A549 (cell line): Measurements from ENCODE around the gene FSD2.

ENCODE experiments used
- CBX8 ChIP-seq: fragments of 200-600 bp; sonication (generic); IDR thresholded peaks from 2 replicates; pipeline ENCODE4 v1.6.1; 2016
- CEBPB ChIP-seq, 2 experiments: fragments of >200 bp in 1 of 2; sonication (Bioruptor Twin) in 1 of 2; formaldehyde crosslinking in 1 of 2; IDR thresholded peaks; 2 replicates each; pipeline ENCODE4 v1.6.1; 2012 to 2016
- EP300 ChIP-seq, 2 experiments: fragments of >200 bp; sonication (Bioruptor Twin); formaldehyde crosslinking; IDR thresholded peaks; 2 replicates in 1 of 2; 3 replicates in 1 of 2; pipeline ENCODE4 v1.6.1; 2016 to 2017
- HOXA7 ChIP-seq: fragments of 250-450 bp; sonication (Bioruptor Pico); IDR thresholded peaks from 2 replicates; pipeline ENCODE4 v1.5.0; 2020; ENCODE audit warnings: mild to moderate bottlenecking, moderate library complexity
- JUN ChIP-seq, 2 experiments: fragments of >200 bp; sonication (Bioruptor Twin); formaldehyde crosslinking; IDR thresholded peaks; 2 replicates in 1 of 2; 3 replicates in 1 of 2; pipeline ENCODE4 v1.6.1; 2016 to 2017
- MAFK ChIP-seq: fragments of 450-650 bp; IDR thresholded peaks from 2 replicates; pipeline ENCODE4 v1.6.1; 2014; ENCODE audit not compliant: partially characterized antibody
- NFE2L2 ChIP-seq: fragments of 150-350 bp; conservative IDR thresholded peaks from 2 replicates; pipeline ENCODE4 v1.6.1; 2014; ENCODE audit warnings: low read length
- POLR2A ChIP-seq: IDR thresholded peaks from 2 replicates; pipeline ENCODE4 v1.6.1; 2012; ENCODE audit warnings: mild to moderate bottlenecking, low read length
- RAD21 ChIP-seq, 2 experiments: fragments of >200 bp in 1 of 2; sonication (Bioruptor Twin) in 1 of 2; formaldehyde crosslinking in 1 of 2; IDR thresholded peaks in 1 of 2; conservative IDR thresholded peaks in 1 of 2; 2 replicates in 1 of 2; 3 replicates in 1 of 2; pipeline ENCODE4 v1.6.1; 2012 to 2018; ENCODE audit warnings: inconsistent platforms in 1 of 2
- RNF2 ChIP-seq: fragments of 200-600 bp; sonication (generic); IDR thresholded peaks from 2 replicates; pipeline ENCODE4 v1.6.1; 2016; ENCODE audit warnings: low read depth, mild to moderate bottlenecking, antibody characterized with exemption, moderate library complexity, borderline replicate concordance
- SMC3 ChIP-seq: fragments of >200 bp; sonication (Bioruptor Twin); formaldehyde crosslinking; IDR thresholded peaks from 3 replicates; pipeline ENCODE4 v1.6.1; 2018; ENCODE audit warnings: inconsistent platforms
- TF ChIP-seq, protein P1 (sequence below): fragments of >200 bp; sonication (Bioruptor Twin); formaldehyde crosslinking; IDR thresholded peaks from 3 replicates; pipeline ENCODE4 v1.5.1; 2016
- TF ChIP-seq, protein P2 (sequence below): fragments of 450-650 bp; IDR thresholded peaks from 2 replicates; pipeline ENCODE4 v1.6.1; 2014; ENCODE audit warnings: antibody characterized with exemption
- TF ChIP-seq, protein P3 (sequence below): IDR thresholded peaks from 2 replicates; pipeline ENCODE4 v1.6.1; 2012

DNA sequence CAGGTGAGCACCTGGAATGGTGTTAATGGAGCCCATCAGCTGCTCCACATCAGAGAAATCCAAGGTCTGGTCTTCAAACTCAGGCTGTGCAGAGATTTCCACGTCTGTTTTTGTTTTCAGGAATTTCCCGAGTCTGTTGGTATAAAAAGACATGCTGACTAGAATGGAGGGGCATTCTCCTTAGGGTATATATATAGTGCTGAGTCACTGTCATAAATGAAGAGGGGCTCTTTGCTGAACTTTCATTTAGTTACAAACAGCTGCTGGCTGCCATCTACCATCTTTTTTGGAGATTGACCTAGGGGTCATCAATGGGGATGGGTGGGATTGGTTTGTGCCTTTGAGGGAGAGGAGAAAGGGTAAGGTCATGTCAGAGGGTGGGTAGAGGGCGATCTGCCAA is 27.1 kb downstream of the FSD2 start:
- TF ChIP-seq, protein P1, sequence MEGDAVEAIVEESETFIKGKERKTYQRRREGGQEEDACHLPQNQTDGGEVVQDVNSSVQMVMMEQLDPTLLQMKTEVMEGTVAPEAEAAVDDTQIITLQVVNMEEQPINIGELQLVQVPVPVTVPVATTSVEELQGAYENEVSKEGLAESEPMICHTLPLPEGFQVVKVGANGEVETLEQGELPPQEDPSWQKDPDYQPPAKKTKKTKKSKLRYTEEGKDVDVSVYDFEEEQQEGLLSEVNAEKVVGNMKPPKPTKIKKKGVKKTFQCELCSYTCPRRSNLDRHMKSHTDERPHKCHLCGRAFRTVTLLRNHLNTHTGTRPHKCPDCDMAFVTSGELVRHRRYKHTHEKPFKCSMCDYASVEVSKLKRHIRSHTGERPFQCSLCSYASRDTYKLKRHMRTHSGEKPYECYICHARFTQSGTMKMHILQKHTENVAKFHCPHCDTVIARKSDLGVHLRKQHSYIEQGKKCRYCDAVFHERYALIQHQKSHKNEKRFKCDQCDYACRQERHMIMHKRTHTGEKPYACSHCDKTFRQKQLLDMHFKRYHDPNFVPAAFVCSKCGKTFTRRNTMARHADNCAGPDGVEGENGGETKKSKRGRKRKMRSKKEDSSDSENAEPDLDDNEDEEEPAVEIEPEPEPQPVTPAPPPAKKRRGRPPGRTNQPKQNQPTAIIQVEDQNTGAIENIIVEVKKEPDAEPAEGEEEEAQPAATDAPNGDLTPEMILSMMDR: no peak
- TF ChIP-seq POLR2A: no peak
- TF ChIP-seq HOXA7 (CRISPR knock-in tag): no peak
- no peak for TF ChIP-seq CEBPB (IDR thresholded peaks at IDR 0.05)
- TF ChIP-seq CBX8: no peak
- TF ChIP-seq SMC3: no peak
- TF ChIP-seq RNF2: no peak
- TF ChIP-seq MAFK: peak; percentile 58
- TF ChIP-seq, protein P2, sequence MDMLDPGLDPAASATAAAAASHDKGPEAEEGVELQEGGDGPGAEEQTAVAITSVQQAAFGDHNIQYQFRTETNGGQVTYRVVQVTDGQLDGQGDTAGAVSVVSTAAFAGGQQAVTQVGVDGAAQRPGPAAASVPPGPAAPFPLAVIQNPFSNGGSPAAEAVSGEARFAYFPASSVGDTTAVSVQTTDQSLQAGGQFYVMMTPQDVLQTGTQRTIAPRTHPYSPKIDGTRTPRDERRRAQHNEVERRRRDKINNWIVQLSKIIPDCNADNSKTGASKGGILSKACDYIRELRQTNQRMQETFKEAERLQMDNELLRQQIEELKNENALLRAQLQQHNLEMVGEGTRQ: no peak
- TF ChIP-seq JUN (IDR thresholded peaks at IDR 0.05): no peak
- TF ChIP-seq EP300 (IDR thresholded peaks at IDR 0.05): no peak
- TF ChIP-seq, protein P3, sequence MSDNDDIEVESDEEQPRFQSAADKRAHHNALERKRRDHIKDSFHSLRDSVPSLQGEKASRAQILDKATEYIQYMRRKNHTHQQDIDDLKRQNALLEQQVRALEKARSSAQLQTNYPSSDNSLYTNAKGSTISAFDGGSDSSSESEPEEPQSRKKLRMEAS: no peak
- TF ChIP-seq NFE2L2: peak; percentile 61; the same call in 1 of the 2 replicates
- TF ChIP-seq RAD21 (conservative IDR thresholded peaks at IDR 0.05 in 1 of 2, IDR thresholded peaks at IDR 0.05 in 1 of 2): no peak
